CD4-positive, alpha-beta memory T cell (primary cell): ENCODE results near the gene STK39. TPM values are rescaled to one million over a fixed set of nuclear protein-coding genes. Genes with fewer than 3 reads are reported as not detected.

Experiments
- CTCF ChIA-PET: fragments of 350-600 bp; sonication (Branson Sonifier 250); formaldehyde crosslinking; loops from one replicate; lab custom pipeline; 2021; ENCODE audit warnings: inconsistent platforms; ENCODE audit not compliant: partially characterized antibody; lab: Charles Lee
- POLR2A ChIA-PET: fragments of 350-600 bp; sonication (Branson Sonifier 250); formaldehyde crosslinking; loops from one replicate; lab custom pipeline; 2021; ENCODE audit not compliant: partially characterized antibody; lab: Charles Lee
- DNase-seq, 5 donors: peaks; one replicate each; pipeline versions ENCODE4 v3.0.0 to v3.0.0-alpha.2; 2020 to 2022; ENCODE audit warnings: mixed read lengths in 1 of 5
- H3K27ac ChIP-seq: one replicate; pipeline ENCODE4 v1.7.0; 2013; ENCODE audit warnings: low read depth, low read length
- H3K27me3 ChIP-seq: 2 replicates; pipeline ENCODE4 v1.7.0; 2013; ENCODE audit warnings: mild to moderate bottlenecking, low read length, moderate library complexity; ENCODE audit not compliant: insufficient read depth
- H3K36me3 ChIP-seq: 2 replicates; pipeline ENCODE4 v1.7.0; 2013; ENCODE audit warnings: mild to moderate bottlenecking, low read length, moderate library complexity; ENCODE audit not compliant: insufficient read depth
- H3K4me1 ChIP-seq: 2 replicates; pipeline ENCODE4 v1.7.0; 2013; ENCODE audit warnings: mild to moderate bottlenecking, low read length, moderate library complexity; ENCODE audit not compliant: insufficient read depth
- H3K4me3 ChIP-seq, 2 donors: one replicate each; pipeline ENCODE4 v1.7.0; 2013; ENCODE audit warnings: low read length in 2 of 2, mild to moderate bottlenecking in 1 of 2
- H3K9me3 ChIP-seq, 2 donors: one replicate each; pipeline ENCODE4 v1.7.0; 2013; ENCODE audit warnings: low read length in 2 of 2, control low read depth in 1 of 2; ENCODE audit not compliant: control insufficient read depth in 1 of 2
- H3K27ac Mint-ChIP-seq, 7 donors: one replicate each; pipeline ENCODE4 v1.8.0; 2020 to 2021; ENCODE audit warnings: mixed read lengths in 7 of 7, mild to moderate bottlenecking in 6 of 7, inconsistent platforms in 3 of 7, moderate library complexity in 3 of 7
- H3K27me3 Mint-ChIP-seq, 2 donors: one replicate each; pipeline ENCODE4 v1.8.0; 2020 to 2021; ENCODE audit warnings: mixed read lengths in 2 of 2
- H3K36me3 Mint-ChIP-seq, 2 donors: one replicate each; pipeline ENCODE4 v1.8.0; 2020 to 2021; ENCODE audit warnings: mixed read lengths in 2 of 2, inconsistent platforms in 1 of 2, mild to moderate bottlenecking in 1 of 2
- H3K4me1 Mint-ChIP-seq, 4 donors: one replicate each; pipeline ENCODE4 v1.8.0; 2020 to 2021; ENCODE audit warnings: mixed read lengths in 4 of 4, mild to moderate bottlenecking in 1 of 4
- H3K4me3 Mint-ChIP-seq, 8 donors: one replicate each; pipeline ENCODE4 v1.8.0; 2020 to 2021; ENCODE audit warnings: mixed read lengths in 8 of 8, mild to moderate bottlenecking in 7 of 8, moderate library complexity in 6 of 8, inconsistent platforms in 3 of 8
- H3K9me3 Mint-ChIP-seq, 8 donors: one replicate each; pipeline ENCODE4 v1.8.0; 2020 to 2021; ENCODE audit warnings: mixed read lengths in 8 of 8, mild to moderate bottlenecking in 5 of 8, inconsistent platforms in 3 of 8, moderate library complexity in 1 of 8
- intact Hi-C: fragments of 100-400 bp; cut with micrococcal nuclease; formaldehyde crosslinking; loops from one replicate; pipeline ENCODE4 v1.15.1; 2023
- polyA plus RNA-seq, 2 donors: library from polyadenylated mRNA; unstranded; fragments of 300-500 nt; fragmentation: Illumina TruSeq; gene quantifications; one replicate each; pipeline ENCODE4 v1.2.3, GENCODE V29; 2021
- total RNA-seq, 2 experiments: library from RNA; stranded (reverse); gene quantifications; one replicate each; pipeline ENCODE4 v1.2.3, GENCODE V29; 2021

STK39 gene
- total and polyA plus RNA-seq, 4 experiments from 2014 or later = 4.9 to 27.3 (median 18.2) TPM

DNA sequence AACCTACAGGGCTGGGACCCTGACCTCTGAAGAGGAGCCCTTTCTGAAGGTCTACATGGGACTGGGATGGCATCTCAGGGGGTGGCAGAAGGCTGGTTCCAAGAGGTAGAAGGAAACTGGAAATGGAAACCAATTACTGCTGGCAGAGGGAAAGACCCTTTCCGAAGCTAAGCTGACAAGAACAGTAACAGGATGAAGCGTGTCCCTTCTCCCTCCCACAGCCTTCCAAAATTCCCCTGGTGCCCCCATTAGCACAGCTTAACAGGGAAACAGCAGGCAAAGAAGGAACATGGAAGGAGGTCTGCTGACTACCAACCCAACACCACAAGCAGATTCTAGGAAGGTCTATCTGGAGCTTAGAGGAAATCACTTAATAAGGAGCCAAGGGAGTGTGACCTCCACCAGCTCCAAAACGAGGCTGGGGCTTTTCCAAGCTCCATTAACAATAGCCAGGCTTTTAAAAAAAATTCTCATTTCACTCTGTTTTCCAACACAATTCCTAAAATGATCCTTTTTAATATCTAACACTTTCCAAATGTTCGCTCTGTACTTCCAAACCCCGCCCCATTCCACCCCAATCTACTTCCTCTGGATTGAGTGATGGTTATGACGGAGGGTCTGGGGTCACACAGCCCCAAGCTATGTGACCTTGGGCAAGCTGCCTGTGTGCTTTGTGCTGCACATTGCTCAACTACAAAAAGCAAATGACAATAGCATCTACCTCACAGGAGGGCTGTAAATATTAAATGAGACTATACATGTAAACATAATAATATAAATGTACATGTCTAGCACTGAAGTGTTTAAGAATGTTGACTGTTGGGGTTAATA, 55.2 kb downstream of the STK39 start:
- DNase-seq = no peak
- CTCF ChIA-PET = interaction anchor here (0.9 to 4.3 kb wide), 2 partner anchors 144 to 728 kb away, joined by 3 to 15 read pairs; no protein-coding TSS in a partner anchor
- H3K36me3 Mint-ChIP-seq = peaks cover 0 to 5% of the 10 kb centered on the region in 2 donors
- H3K9me3 Mint-ChIP-seq = no peaks in the 10 kb centered on the region
- H3K4me1 ChIP-seq = peaks cover 80% of the 10 kb centered on the region
- H3K4me3 ChIP-seq = no peak overlapping the region
- no peak overlapping the region for H3K27ac ChIP-seq
- peak overlapping the region in 6 of 8 donors; percentile 4 to 87 (median 68) for H3K4me3 Mint-ChIP-seq
- H3K27me3 Mint-ChIP-seq = no peaks in the 10 kb centered on the region
- H3K36me3 ChIP-seq = no peaks in the 10 kb centered on the region
- H3K9me3 ChIP-seq = no peaks in the 10 kb centered on the region
- H3K27me3 ChIP-seq = no peaks in the 10 kb centered on the region
- POLR2A ChIA-PET = interaction anchor here (1.4 kb wide), 1 partner anchor 11 kb away, joined by 5 read pairs; no protein-coding TSS in a partner anchor
- peak overlapping the region in 5 of 7 donors; percentile 31 to 72 (median 47) for H3K27ac Mint-ChIP-seq
- intact Hi-C loops = loop anchor here (2.0 kb wide), 2 partner anchors 19 to 43 kb away; no protein-coding TSS in a partner anchor
- H3K4me1 Mint-ChIP-seq = peaks cover 60 to 95% (median 76%) of the 10 kb centered on the region in 4 donors

- CTCF ChIA-PET = interaction anchor here (0.9 to 4.3 kb wide), 3 partner anchors 55 to 729 kb away, joined by 3 to 15 read pairs (median 3); no protein-coding TSS in a partner anchor
- intact Hi-C loops = no loop called here
Observed at GRCh38 chr2:168190590-168191336, 56.6 kb downstream of the STK39 start.

GRCh38 chr2:168189835-168190569, 57.4 kb downstream of the STK39 start:
- Histone ChIP-seq H3K27ac (no peak overlapping the region), H3K27me3 (no peaks in the 10 kb centered on the region), H3K4me3 (no peak overlapping the region), H3K9me3 (no peaks in the 10 kb centered on the region), H3K36me3 (no peaks in the 10 kb centered on the region), H3K4me1 (peaks cover 77% of the 10 kb centered on the region)
- DNase-seq = no peak
- H3K36me3 Mint-ChIP-seq = peaks cover 0 to 5% of the 10 kb centered on the region in 2 donors
- H3K27me3 Mint-ChIP-seq = no peaks in the 10 kb centered on the region
- CTCF ChIA-PET = interaction anchor here (1.0 to 4.3 kb wide), 3 partner anchors 14 to 146 kb away, joined by 3 to 15 read pairs (median 3); no protein-coding TSS in a partner anchor
- H3K27ac Mint-ChIP-seq = no peak overlapping the region
- peaks cover 58 to 91% (median 73%) of the 10 kb centered on the region in 4 donors for H3K4me1 Mint-ChIP-seq
- H3K4me3 Mint-ChIP-seq = no peak overlapping the region
- POLR2A ChIA-PET = interaction anchor here (1.5 kb wide), 1 partner anchor 11 kb away, joined by 3 read pairs; no protein-coding TSS in a partner anchor
- intact Hi-C loops = no loop called here
- H3K9me3 Mint-ChIP-seq = no peaks in the 10 kb centered on the region

More at GRCh38 chr2:168190590-168191336, 56.6 kb downstream of the STK39 start:
- H3K36me3 Mint-ChIP-seq = peaks cover 0 to 5% of the 10 kb centered on the region in 2 donors
- H3K9me3 Mint-ChIP-seq = no peaks in the 10 kb centered on the region
- H3K4me3 Mint-ChIP-seq = no peak overlapping the region
- no peak overlapping the region for H3K27ac Mint-ChIP-seq
- Histone ChIP-seq H3K36me3 (no peaks in the 10 kb centered on the region), H3K4me3 (no peak overlapping the region), H3K27ac (no peak overlapping the region), H3K9me3 (no peaks in the 10 kb centered on the region), H3K4me1 (peaks cover 78% of the 10 kb centered on the region), H3K27me3 (no peaks in the 10 kb centered on the region)
- H3K27me3 Mint-ChIP-seq = no peaks in the 10 kb centered on the region
- peaks cover 60 to 91% (median 74%) of the 10 kb centered on the region in 4 donors for H3K4me1 Mint-ChIP-seq
- POLR2A ChIA-PET = interaction anchor here (1.5 kb wide), 1 partner anchor 10 kb away, joined by 3 read pairs; no protein-coding TSS in a partner anchor
- no peak for DNase-seq

DNA sequence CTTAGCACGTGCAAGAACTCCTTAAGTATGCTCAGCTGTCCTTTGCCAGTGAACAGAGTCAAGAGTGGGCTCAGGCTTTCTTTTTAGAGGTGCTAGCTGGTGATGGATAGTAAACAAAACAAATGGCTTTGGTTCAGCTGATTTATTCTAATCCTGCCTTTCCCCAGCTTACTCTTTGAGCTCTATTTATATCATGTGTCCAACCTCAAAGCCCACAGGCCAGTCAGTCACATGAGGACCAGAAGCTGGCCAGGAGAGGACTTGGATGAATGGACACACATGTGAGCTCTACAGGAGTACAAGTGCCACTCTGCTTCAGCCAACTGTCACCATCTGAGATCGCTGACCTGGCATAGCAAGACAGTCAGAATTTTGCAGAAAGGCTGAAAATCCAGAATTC, 59.4 kb downstream of the STK39 start:
- intact Hi-C loops = no loop called here
- Histone ChIP-seq H3K4me1 (peaks cover 67% of the 10 kb centered on the region), H3K27me3 (no peaks in the 10 kb centered on the region), H3K27ac (no peak overlapping the region), H3K4me3 (no peak overlapping the region), H3K36me3 (no peaks in the 10 kb centered on the region), H3K9me3 (no peaks in the 10 kb centered on the region)
- H3K27ac Mint-ChIP-seq = no peak overlapping the region
- H3K4me1 Mint-ChIP-seq = peaks cover 56 to 92% (median 70%) of the 10 kb centered on the region in 4 donors
- no peaks in the 10 kb centered on the region for H3K9me3 Mint-ChIP-seq
- peaks cover 0 to 5% of the 10 kb centered on the region in 2 donors for H3K36me3 Mint-ChIP-seq
- no peak overlapping the region for H3K4me3 Mint-ChIP-seq
- no peak for DNase-seq
- POLR2A ChIA-PET = no interaction called here
- H3K27me3 Mint-ChIP-seq = no peaks in the 10 kb centered on the region
- CTCF ChIA-PET = no interaction called here

DNA sequence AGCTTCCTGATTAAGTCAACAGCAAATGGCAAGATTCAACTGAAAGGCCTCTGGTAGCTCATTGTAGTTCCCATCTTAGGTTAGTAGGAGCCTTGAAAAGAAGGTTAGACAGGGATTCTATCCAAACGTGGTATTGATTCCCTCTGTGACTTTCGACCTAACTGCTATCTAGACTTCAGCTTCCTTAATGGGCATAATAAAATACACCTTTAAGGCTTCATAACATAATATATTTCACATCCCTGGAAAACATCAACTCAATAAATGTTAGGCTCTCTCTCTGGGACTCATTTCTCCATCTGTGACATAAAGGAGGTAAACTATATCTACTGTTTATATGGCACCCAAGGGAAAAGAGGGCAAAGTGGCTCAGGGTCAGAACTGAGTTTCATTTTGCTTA, 60.9 kb downstream of the STK39 start:
- Histone ChIP-seq H3K4me3 (no peak overlapping the region), H3K9me3 (no peaks in the 10 kb centered on the region), H3K36me3 (peaks cover 2% of the 10 kb centered on the region), H3K4me1 (peaks cover 56% of the 10 kb centered on the region), H3K27ac (no peak overlapping the region), H3K27me3 (no peaks in the 10 kb centered on the region)
- POLR2A ChIA-PET = no interaction called here
- H3K27ac Mint-ChIP-seq = no peak overlapping the region
- CTCF ChIA-PET = no interaction called here
- no peaks in the 10 kb centered on the region for H3K9me3 Mint-ChIP-seq
- H3K4me3 Mint-ChIP-seq = no peak overlapping the region
- no peaks in the 10 kb centered on the region for H3K27me3 Mint-ChIP-seq
- H3K4me1 Mint-ChIP-seq = peaks cover 55 to 92% (median 67%) of the 10 kb centered on the region in 4 donors
- intact Hi-C loops = no loop called here
- H3K36me3 Mint-ChIP-seq = peaks cover 4 to 13% of the 10 kb centered on the region in 2 donors
- no peak for DNase-seq

GRCh38 chr2:168185583-168186274, 61.7 kb downstream of the STK39 start:
- Histone ChIP-seq H3K36me3 (peaks cover 7% of the 10 kb centered on the region), H3K27me3 (no peaks in the 10 kb centered on the region), H3K27ac (no peak overlapping the region), H3K4me1 (peaks cover 50% of the 10 kb centered on the region), H3K9me3 (no peaks in the 10 kb centered on the region), H3K4me3 (no peak overlapping the region)
- Mint-ChIP-seq H3K9me3 (no peaks in the 10 kb centered on the region), H3K36me3 (peaks cover 8 to 16% of the 10 kb centered on the region in 2 donors), H3K27me3 (no peaks in the 10 kb centered on the region), H3K4me3 (no peak overlapping the region), H3K27ac (no peak overlapping the region), H3K4me1 (peaks cover 53 to 87% (median 63%) of the 10 kb centered on the region in 4 donors)
- POLR2A ChIA-PET = no interaction called here
- CTCF ChIA-PET = interaction anchor here (0.6 kb wide), 1 partner anchor 728 kb away, joined by 3 read pairs; no protein-coding TSS in a partner anchor
- intact Hi-C loops = no loop called here
- DNase-seq = no peak
